ENCODE data around the gene RASGRP4. TPM values are rescaled to one million over a fixed set of nuclear protein-coding genes. Genes with fewer than 3 reads are reported as not detected.

The RASGRP4 gene
- total RNA-seq, 1 donor from 2014 or later = not detected

DNA sequence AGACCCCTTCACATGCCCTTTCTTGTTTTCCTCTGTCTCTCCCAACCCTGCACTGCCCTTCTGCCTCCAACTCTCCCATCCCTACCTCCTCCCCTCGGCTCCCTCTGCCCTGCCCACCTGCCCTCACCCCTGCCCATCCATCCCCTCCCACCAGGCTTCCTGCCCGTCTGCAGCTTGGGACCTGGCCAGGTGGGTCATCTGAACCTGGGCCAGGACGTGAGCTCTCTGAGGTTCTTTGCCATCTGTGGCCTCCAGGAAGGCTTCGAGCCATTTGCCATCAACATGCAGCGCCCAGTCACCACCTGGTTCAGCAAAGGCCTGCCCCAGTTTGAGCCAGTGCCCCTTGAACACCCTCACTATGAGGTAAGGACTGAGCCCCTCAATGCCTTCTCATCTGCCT lies 43.1 kb upstream of the RASGRP4 start:
- Mint-ChIP-seq H3K36me3 (ENCODE audit: unreplicated experiment) (no peaks in the 10 kb centered on the region), H3K27ac (ENCODE audit: unreplicated experiment) (no peak overlapping the region), H3K4me1 (ENCODE audit: unreplicated experiment) (no peaks in the 10 kb centered on the region), H3K9me3 (ENCODE audit: unreplicated experiment) (no peaks in the 10 kb centered on the region), H3K4me3 (ENCODE audit: unreplicated experiment) (no peak overlapping the region), H3K27me3 (ENCODE audit: unreplicated experiment) (peaks cover 7% of the 10 kb centered on the region)
- no peak for DNase-seq (ENCODE audit: extremely low spot score, unreplicated experiment)
- TF ChIP-seq, protein P1, sequence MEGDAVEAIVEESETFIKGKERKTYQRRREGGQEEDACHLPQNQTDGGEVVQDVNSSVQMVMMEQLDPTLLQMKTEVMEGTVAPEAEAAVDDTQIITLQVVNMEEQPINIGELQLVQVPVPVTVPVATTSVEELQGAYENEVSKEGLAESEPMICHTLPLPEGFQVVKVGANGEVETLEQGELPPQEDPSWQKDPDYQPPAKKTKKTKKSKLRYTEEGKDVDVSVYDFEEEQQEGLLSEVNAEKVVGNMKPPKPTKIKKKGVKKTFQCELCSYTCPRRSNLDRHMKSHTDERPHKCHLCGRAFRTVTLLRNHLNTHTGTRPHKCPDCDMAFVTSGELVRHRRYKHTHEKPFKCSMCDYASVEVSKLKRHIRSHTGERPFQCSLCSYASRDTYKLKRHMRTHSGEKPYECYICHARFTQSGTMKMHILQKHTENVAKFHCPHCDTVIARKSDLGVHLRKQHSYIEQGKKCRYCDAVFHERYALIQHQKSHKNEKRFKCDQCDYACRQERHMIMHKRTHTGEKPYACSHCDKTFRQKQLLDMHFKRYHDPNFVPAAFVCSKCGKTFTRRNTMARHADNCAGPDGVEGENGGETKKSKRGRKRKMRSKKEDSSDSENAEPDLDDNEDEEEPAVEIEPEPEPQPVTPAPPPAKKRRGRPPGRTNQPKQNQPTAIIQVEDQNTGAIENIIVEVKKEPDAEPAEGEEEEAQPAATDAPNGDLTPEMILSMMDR (IDR thresholded peaks at IDR 0.05) = no peak

DNA sequence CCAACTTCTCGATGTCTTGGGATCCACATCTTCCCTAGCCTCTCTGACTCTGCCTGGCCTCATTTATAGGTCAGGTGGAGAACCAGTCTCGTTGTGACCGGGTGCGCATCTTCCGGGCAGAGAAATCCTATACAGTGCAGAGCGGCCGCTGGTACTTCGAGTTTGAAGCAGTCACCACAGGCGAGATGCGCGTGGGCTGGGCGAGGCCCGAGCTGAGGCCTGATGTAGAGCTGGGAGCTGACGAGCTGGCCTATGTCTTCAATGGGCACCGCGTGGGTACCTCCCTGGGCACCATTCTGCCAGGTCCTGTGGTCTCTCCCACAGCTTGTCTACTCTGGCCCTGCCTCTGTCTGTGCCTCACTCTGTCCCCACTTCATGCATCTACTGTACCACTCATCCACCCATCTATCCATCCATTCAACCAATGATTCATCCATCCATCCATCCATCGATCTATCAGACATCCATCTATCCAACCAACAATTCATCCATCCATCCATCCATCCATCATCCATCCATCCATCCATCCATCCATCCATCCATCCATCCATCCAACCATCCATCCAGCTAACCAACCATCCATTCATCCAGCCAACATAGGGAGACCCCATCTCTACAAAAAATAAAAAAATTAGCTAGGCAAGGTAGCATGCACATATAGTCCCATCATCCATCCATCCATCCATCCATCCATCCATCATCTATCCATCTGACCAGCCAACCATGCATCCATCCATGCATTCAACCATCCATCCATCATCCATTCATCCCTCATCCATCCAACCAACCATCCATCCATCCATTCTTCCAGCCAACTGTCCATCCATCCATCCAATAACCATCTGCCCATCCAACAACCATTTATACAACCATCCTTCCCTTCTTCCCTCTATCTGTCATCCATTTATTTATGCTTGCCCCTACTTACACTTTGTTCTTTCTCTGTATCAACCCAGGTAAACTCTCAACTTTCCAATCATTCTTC lies 41.8 kb upstream of the RASGRP4 start:
- TF ChIP-seq, protein P1 (IDR thresholded peaks at IDR 0.05) = no peak
- Mint-ChIP-seq H3K4me3 (ENCODE audit: unreplicated experiment) (no peak overlapping the region), H3K27ac (ENCODE audit: unreplicated experiment) (no peak overlapping the region), H3K9me3 (ENCODE audit: unreplicated experiment) (no peaks in the 10 kb centered on the region), H3K36me3 (ENCODE audit: unreplicated experiment) (no peaks in the 10 kb centered on the region), H3K27me3 (ENCODE audit: unreplicated experiment) (peaks cover 7% of the 10 kb centered on the region), H3K4me1 (ENCODE audit: unreplicated experiment) (no peaks in the 10 kb centered on the region)
- no peak for DNase-seq (ENCODE audit: extremely low spot score, unreplicated experiment)

DNA sequence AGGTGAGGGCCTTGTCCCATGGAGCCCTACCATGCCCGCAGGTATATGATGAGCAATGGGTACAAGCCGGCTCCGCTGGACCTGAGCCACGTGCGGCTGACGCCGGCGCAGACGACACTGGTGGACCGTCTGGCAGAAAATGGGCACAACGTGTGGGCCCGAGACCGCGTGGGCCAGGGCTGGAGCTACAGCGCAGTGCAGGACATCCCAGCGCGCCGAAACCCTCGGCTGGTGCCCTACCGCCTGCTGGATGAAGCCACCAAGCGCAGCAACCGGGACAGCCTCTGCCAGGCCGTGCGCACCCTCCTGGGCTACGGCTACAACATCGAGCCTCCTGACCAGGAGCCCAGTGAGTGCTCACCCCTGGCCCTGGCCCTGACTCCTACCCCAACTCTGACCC lies 40.0 kb upstream of the RASGRP4 start:
- Mint-ChIP-seq H3K36me3 (ENCODE audit: unreplicated experiment) (no peaks in the 10 kb centered on the region), H3K9me3 (ENCODE audit: unreplicated experiment) (no peaks in the 10 kb centered on the region), H3K27me3 (ENCODE audit: unreplicated experiment) (peaks cover 5% of the 10 kb centered on the region), H3K27ac (ENCODE audit: unreplicated experiment) (no peak overlapping the region), H3K4me3 (ENCODE audit: unreplicated experiment) (no peak overlapping the region), H3K4me1 (ENCODE audit: unreplicated experiment) (no peaks in the 10 kb centered on the region)
- TF ChIP-seq, protein P1 (IDR thresholded peaks at IDR 0.05) = no peak
- DNase-seq (ENCODE audit: extremely low spot score, unreplicated experiment) = no peak

DNA sequence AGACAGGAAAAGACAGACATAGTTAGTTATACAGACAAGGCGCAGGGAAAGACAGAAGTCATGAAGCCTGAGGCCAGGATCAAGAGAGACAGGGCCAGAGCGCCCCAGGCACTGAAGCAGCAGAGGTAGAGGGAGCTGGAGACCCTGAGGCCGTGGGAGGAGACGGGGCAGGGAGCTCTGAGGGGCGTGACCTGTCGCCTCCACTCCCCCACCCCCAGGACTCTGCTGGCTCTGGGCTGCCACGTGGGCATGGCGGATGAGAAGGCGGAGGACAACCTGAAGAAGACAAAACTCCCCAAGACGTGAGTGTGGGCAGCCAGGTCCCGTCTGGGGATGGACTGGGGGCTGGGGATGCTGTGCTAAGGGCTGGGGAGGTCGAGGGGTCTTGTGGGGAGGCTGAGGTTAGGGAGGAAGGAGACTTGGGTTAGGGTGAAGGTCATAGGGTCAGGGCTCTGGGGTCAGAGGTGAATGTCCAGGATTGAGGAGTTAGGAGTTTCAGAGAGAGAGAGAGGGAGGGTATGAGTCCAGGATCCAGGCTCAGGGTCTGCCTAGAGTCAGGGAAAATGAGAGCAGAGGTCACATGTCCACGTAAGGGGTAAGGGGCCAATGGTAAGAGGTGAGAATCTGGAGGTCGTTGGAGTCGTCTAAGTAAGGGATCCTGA lies 38.5 kb upstream of the RASGRP4 start:
- Mint-ChIP-seq H3K4me3 (ENCODE audit: unreplicated experiment) (no peak overlapping the region), H3K4me1 (ENCODE audit: unreplicated experiment) (no peaks in the 10 kb centered on the region), H3K36me3 (ENCODE audit: unreplicated experiment) (no peaks in the 10 kb centered on the region), H3K27me3 (ENCODE audit: unreplicated experiment) (no peaks in the 10 kb centered on the region), H3K9me3 (ENCODE audit: unreplicated experiment) (peaks cover 9% of the 10 kb centered on the region), H3K27ac (ENCODE audit: unreplicated experiment) (no peak overlapping the region)
- DNase-seq (ENCODE audit: extremely low spot score, unreplicated experiment) = no peak
- TF ChIP-seq, protein P1 (IDR thresholded peaks at IDR 0.05) = no peak

DNA sequence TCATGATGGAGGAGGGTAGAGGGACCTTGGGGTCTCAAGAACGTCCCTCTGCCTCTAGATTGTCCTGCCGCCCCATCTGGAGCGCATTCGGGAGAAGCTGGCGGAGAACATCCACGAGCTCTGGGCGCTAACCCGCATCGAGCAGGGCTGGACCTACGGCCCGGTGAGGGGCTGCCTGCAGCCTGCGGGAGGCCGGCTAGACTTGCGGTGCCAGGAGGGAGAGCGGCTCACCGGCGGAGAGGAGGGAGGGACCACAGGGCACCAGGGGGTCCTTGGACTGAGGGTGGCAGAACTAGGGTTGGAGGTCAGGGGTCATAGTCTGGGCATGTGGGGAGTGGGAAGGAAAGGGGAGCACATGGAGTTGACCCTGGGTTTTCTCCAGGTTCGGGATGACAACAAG lies 37.3 kb upstream of the RASGRP4 start:
- H3K36me3 Mint-ChIP-seq (ENCODE audit: unreplicated experiment) = no peaks in the 10 kb centered on the region
- peaks cover 10% of the 10 kb centered on the region for H3K9me3 Mint-ChIP-seq (ENCODE audit: unreplicated experiment)
- no peak for DNase-seq (ENCODE audit: extremely low spot score, unreplicated experiment)
- H3K4me1 Mint-ChIP-seq (ENCODE audit: unreplicated experiment) = no peaks in the 10 kb centered on the region
- H3K27ac Mint-ChIP-seq (ENCODE audit: unreplicated experiment) = no peak overlapping the region
- H3K27me3 Mint-ChIP-seq (ENCODE audit: unreplicated experiment) = no peaks in the 10 kb centered on the region
- TF ChIP-seq, protein P1 (IDR thresholded peaks at IDR 0.05) = no peak
- no peak overlapping the region for H3K4me3 Mint-ChIP-seq (ENCODE audit: unreplicated experiment)
